OCI-LY1 (cell line): ENCODE data around the gene PPARD.

Source experiments
- CTCF ChIP-seq: fragments of 200-600 bp; sonication (generic), shearing (Covaris generic); IDR thresholded peaks from 2 replicates; pipeline ENCODE4 v1.5.1; 2017; ENCODE audit warnings: mild to moderate bottlenecking, antibody characterized with exemption, low read length, moderate library complexity, mixed read lengths
- EZH2 ChIP-seq: fragments of 200-600 bp; sonication (generic), shearing (Covaris generic); IDR thresholded peaks from 2 replicates; pipeline ENCODE4 v1.8.0; 2017; ENCODE audit warnings: borderline replicate concordance, mixed run types, mild to moderate bottlenecking, antibody characterized with exemption, low read length, moderate library complexity, mixed read lengths

- TF ChIP-seq CTCF: no peak
- TF ChIP-seq EZH2: no peak
Measured at GRCh38 chr6:35293681-35294080, 48.7 kb upstream of the PPARD start.
